GM19023 (cell line): ENCODE measurements around the gene PRPF6.

Experiments
- ATAC-seq: cut with Tn5 transposase; IDR thresholded peaks from one replicate; pipeline ENCODE4 v1.9.1; 2021; ENCODE audit warnings: mild to moderate bottlenecking, moderate library complexity; ENCODE audit not compliant: unreplicated experiment

Gene PRPF6

GRCh38 chr20:63945921-63946920 is 34.7 kb upstream of the PRPF6 start:
- ATAC-seq, result no peak

DNA sequence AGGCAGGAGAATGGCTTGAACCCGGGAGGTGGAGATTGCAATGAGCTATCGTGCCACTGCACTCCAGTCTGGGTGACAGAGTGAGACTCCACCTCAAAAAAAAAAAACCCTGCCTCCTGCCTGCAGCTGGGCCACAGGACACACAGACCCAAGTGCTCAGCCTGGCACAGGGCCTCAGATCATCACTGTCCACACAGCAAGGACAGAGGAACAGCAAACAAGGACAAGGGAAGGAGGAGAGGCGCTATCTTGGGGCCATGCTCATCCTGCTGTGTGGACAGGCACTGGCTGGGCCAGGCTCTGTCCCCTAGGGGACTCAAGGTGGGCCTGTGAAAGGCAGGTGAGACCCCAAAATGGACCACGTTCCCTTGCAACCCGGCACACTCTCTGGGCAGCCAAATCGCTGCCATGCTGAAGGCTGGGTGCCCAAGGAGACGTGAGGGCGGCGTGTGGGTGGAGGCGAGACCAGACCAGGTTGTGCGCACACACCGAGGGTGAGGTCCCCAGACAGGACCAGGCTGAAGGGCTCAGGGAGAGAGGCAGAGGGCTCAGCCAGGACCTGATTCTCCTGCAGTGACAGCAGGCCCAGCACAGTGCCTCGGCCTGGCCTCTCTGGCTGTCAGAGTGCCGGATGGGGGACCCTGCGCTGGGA is 33.8 kb upstream of the PRPF6 start:
- no peak for ATAC-seq

- ATAC-seq, result no peak
Observed at GRCh38 chr20:63947638-63948456, 33.1 kb upstream of the PRPF6 start.

GRCh38 chr20:63950701-63951397 is 30.1 kb upstream of the PRPF6 start:
- ATAC-seq, result no peak

DNA sequence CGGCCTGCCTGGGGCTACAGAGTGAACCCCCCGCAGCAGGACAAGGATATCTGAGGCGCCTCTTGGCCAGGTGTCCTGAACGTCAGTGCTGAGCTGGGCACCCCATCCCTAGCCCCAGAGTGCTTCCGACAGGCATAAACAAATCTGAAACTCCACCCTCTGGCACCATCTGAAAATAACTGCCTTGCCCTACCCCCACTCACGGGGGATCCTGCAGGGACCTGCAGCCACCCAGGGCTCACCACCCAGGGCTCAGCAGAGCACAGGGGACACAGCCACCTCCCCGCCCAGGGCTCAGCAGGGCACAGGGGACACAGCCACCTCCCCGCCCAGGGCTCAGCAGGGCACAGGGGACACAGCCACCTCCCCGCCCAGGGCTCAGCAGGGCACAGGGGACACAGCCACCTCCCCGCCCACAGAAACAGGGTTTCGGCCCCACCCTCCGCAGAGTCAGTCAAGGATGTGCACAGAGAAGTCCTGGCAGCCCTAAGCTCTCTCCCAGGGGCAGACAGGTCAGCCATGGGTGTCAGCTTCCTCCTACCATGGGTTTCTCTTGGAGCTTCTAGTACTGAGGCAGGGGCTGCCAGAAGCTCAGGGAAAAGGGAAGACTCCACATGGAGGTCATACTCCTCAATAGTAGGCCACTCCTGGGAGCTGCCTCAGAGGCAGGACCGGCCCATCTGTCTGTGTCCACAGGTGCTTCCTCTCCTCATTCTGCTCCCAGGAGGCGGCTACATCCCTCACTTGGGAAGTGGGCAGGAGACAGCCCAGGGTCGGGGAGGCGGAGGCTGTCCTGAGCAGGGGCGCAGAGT is 29.3 kb upstream of the PRPF6 start:
- ATAC-seq, result no peak

DNA sequence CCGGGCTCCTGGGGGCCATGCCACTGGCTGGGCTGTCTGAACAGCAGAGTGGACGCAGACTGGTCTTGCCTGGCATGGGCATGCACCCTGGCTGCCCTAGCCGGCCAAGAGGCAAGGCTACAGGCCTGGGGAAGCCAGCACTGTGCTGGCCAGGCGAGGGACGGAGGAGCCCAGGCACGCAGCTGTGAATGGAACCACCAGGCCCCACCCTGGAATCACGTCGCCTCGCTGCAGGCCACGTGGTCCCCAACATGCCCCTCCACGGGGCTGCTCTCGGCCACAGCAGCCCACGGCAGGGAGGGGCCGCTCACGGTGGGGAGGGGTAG is 28.8 kb upstream of the PRPF6 start:
- ATAC-seq, result no peak

- no peak for ATAC-seq
Observed at GRCh38 chr20:63952769-63953168, 28.2 kb upstream of the PRPF6 start.

GRCh38 chr20:63953764-63954429 is 27.0 kb upstream of the PRPF6 start:
- no peak for ATAC-seq

DNA sequence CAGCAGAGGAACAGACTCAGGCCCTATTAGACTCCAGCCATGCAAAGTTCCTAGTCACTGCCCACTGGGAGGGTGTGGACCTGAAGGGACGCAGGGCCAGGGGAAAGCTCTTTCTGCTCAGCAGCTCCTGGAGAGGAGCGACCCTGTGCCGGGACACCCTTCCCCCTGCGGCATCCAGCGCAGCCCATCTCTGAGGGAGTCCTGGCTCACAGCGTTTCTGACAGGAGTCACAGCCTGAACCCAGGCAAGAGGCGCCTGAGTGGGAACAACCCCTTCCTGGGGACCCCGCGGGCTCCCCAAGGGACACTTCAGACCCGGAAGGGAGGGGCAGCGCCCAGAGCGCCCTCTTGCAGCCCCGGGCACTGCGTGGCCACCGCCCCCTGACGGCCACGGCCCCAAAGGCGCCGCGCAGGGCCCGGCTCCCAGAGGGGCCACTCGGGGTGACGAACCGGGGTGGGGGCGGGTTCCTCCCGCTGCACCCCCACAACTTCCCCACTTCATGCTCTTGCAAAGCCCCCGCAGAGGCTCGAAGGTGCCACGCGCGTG is 25.6 kb upstream of the PRPF6 start:
- no peak for ATAC-seq

DNA sequence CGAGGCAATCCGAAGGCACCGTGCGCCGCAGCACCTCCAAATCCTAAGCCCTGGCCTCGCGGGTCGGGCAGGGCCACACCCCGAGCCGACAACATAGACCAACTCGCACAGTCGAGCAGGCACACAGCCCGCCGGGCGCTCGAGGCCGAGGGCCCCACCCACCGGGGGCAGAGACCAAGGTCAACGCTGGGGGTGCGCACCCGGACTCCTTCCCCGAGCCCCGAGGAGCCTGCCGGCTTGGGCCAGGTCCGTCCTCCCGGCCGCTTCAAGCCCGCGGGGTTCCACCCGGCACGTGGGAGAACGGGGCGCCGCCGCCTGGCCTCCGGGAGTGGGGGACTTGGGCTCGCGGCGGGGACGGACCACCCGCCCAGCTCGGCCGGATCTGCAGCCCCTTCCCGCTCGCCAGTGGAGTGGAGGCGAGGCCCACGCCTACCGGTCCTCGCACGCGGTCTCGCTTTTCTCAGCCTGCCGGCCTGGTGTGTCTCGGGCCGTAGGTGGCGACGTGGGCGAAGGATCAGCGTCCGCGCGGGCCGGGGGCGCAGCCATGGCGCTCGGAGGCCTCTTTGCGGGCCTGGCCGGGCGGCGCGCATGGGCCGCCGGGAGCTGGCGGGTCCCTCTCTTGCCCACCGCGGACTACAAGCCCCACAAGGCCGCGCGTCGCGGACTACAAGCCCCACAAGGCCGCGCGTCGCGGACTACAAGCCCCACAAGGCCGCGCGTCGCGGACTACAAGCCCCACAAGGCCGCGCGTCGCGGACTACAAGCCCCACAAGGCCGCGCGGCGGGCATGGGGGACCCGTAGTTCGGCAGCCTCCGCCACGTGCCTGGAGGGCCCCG is 24.9 kb upstream of the PRPF6 start, which contains the start of gene UCKL1:
UCKL1 (minus strand) TSS at position 590 of the 837 bp plus-strand sequence; CDS start at position 546, 44 bp downstream.
- peak; percentile 72 for ATAC-seq

DNA sequence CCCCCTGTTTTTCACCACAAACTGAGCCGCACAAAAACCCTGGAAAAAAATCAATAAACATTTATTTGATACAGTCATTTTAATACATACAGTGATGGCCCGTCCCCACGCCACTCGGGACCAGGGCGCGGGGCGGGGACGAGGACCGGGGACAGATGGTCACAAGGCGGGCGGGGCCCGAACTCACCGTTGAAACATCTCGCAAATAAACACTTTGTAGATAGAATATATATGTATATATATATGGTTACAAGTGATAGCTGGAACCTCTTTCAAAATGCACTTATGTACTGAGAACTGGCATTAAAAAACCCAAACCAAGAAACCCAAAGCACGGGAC is 24.3 kb upstream of the PRPF6 start:
- peak; percentile 3 for ATAC-seq

GRCh38 chr20:63957004-63957689 is 23.8 kb upstream of the PRPF6 start:
- no peak for ATAC-seq

DNA sequence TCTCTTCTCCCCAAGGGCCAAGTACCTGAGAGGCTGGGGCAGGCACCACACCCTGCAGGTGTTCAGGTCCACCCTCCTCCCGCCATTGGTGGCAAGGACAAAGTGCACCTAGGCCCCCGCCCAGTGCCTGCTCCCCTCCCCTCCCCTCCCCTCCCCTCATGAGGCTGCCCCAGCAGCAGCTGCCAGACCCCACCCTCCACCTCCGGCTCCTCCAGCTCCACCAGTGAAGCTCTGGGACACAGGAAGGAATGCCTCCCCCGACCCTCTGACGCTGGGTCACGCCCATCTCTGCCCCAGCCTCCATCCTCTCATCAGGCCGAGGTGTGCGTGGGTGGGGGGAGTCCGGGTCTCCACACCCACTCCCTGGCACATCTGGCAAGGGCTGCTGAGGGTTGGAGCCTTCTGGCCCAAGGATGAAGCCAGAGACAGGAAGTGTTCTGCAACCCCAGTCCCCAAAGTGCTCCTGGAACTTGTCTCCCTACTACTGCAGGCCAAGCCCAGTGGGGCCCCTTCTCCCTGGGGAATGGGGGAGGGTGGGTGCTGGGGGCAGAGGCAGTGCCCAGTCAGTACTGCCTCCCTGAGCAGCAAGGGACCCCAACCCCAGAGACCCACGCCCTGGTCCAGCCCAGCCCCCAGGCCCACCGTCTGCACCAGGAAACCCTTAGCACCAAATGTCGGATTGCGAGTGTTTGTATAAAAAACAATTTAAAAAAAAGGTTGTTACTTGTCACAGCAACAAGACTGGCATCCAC is 23.1 kb upstream of the PRPF6 start:
- ATAC-seq, result no peak

- no peak for ATAC-seq
Observed at GRCh38 chr20:63958471-63958870, 22.5 kb upstream of the PRPF6 start.

DNA sequence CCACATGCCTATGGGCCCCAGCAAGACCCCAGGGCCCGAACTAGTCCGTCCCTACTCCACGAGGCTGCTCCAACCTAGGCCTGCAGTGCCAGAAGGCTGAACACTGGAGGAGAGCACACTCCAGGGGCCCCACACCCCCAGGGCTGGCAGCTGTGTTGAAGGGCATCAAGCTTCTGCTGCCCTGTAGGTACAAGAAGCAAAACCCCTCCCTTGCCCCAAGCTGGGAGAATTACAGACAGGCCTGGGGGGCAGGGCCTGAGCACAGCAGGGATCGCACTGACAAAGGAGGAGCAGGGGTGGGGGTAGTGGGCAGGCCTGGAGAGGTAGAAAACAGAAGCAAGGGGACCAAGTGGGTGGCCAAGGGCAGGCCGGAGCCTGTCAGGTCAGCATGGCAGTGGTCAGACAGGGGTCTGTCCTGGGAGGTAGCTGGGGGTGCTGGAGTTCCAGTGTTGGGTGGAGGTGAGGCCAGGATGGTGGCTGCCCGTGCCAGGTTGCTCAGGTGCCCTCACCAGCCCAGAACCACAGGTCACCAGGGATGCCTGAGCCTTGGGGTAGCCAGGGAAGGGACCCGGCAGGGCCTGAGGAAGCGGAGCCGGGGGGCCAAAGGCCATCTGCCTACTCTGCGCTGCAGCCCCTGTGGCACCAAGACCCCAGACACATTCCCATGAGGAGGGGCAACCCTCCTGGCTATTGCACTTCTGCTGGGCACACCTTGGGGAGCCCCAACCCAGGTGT is 21.8 kb upstream of the PRPF6 start:
- ATAC-seq, result no peak

DNA sequence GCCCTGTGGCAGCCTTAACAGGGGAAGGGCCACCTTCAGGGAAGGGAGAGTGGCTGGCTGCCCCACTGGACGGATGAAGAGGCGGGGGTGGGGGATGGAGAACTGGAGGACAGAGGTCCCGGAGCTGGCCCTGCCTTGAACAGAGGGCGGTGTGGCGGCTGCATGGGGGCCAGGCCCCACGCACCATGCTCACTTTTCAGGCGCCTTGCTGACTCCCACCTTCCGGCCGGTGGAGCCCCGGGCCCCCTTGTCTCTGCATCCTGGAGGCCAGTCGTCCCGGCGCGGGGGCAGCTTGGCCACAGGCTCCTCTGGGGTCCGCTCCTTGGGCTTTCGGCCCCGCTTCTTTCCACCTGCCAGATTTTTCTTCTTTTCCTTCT is 21.2 kb upstream of the PRPF6 start:
- no peak for ATAC-seq
